Hepatocyte (in vitro differentiated cells): ENCODE measurements around the gene PPME1.

ENCODE experiments used
- CTCF ChIP-seq: fragments of 200-600 bp; sonication (generic); IDR thresholded peaks from 2 replicates; pipeline ENCODE4 v1.5.1; 2016; ENCODE audit warnings: antibody characterized with exemption, mild to moderate bottlenecking; ENCODE audit not compliant: poor library complexity
- EZH2phosphoT487 ChIP-seq: fragments of 200-600 bp; sonication (generic); IDR thresholded peaks from one replicate; pipeline ENCODE4 v1.6.1; 2018; ENCODE audit warnings: antibody characterized with exemption, mild to moderate bottlenecking, low read depth, moderate library complexity; ENCODE audit not compliant: unreplicated experiment, severe bottlenecking

GRCh38 chr11:74185285-74185684 is 14.2 kb downstream of the PPME1 start:
- TF ChIP-seq CTCF: no peak
- TF ChIP-seq EZH2phosphoT487: no peak
